Measurements from ENCODE around the gene MT1E.
A peak's percentile ranks its signal among the peaks of the same experiment; 100 is the strongest.

GRCh38 chr16:56637814-56638750 lies 12.5 kb downstream of the MT1E start, which contains the start of gene MT1A:
- TF ChIP-seq CTCF (IDR thresholded peaks at IDR 0.05) (no peak), POLR2A (IDR thresholded peaks at IDR 0.05) (peak in 1 of 2 donors; percentile 74)
